ENCODE data around the gene APLNR. TPM values are rescaled to one million over a fixed set of nuclear protein-coding genes. Genes with fewer than 3 reads are reported as not detected.
A peak's percentile ranks its signal among the peaks of the same experiment; 100 is the strongest.

The APLNR gene
- total RNA-seq, 3 donors from 2014 or later = 2.4 to 5.7 (median 2.8) TPM

- no peak for TF ChIP-seq CTCF (IDR thresholded peaks at IDR 0.05)
- no peak overlapping the region for H3K4me3 ChIP-seq
- H3K4me1 ChIP-seq (ENCODE audit: low read depth) = no peaks in the 10 kb centered on the region
- no peaks in the 10 kb centered on the region for H3K36me3 ChIP-seq (ENCODE audit: low read depth)
- DNase-seq = no peak
- H3K9me3 ChIP-seq = no peaks in the 10 kb centered on the region
- intact Hi-C loops (cut with DNase I, micrococcal nuclease) = no loop called here
- no peak for ATAC-seq
Observed at GRCh38 chr11:57224128-57224527, 12.9 kb downstream of the APLNR start.

- ATAC-seq = no peak
- Histone ChIP-seq H3K4me1 (ENCODE audit: low read depth) (no peaks in the 10 kb centered on the region), H3K36me3 (ENCODE audit: low read depth) (no peaks in the 10 kb centered on the region), H3K4me3 (no peak overlapping the region), H3K9me3 (no peaks in the 10 kb centered on the region)
- intact Hi-C loops (cut with DNase I, micrococcal nuclease) = no loop called here
- TF ChIP-seq CTCF (IDR thresholded peaks at IDR 0.05) = no peak
- DNase-seq = no peak
Observed at GRCh38 chr11:57223601-57224000, 13.4 kb downstream of the APLNR start.

- no peak for TF ChIP-seq CTCF (IDR thresholded peaks at IDR 0.05)
- ATAC-seq (no peak), DNase-seq (no peak)
- H3K4me3 ChIP-seq = no peak overlapping the region
- H3K4me1 ChIP-seq (ENCODE audit: low read depth) = no peaks in the 10 kb centered on the region
- intact Hi-C loops (cut with DNase I, micrococcal nuclease) = no loop called here
- H3K9me3 ChIP-seq = no peaks in the 10 kb centered on the region
- no peaks in the 10 kb centered on the region for H3K36me3 ChIP-seq (ENCODE audit: low read depth)
Observed at GRCh38 chr11:57222239-57222638, 14.8 kb downstream of the APLNR start.

- Histone ChIP-seq H3K4me1 (ENCODE audit: low read depth) (no peaks in the 10 kb centered on the region), H3K9me3 (no peaks in the 10 kb centered on the region), H3K4me3 (no peak overlapping the region), H3K36me3 (ENCODE audit: low read depth) (no peaks in the 10 kb centered on the region)
- peak in 1 of 3 donors; percentile 19 for DNase-seq
- intact Hi-C loops (cut with DNase I, micrococcal nuclease) = no loop called here
- no peak for TF ChIP-seq CTCF (IDR thresholded peaks at IDR 0.05)
- ATAC-seq = no peak
Observed at GRCh38 chr11:57219021-57219627, 17.9 kb downstream of the APLNR start.

GRCh38 chr11:57217053-57217452, 20.0 kb downstream of the APLNR start:
- H3K9me3 ChIP-seq = no peaks in the 10 kb centered on the region
- DNase-seq (no peak), ATAC-seq (no peak)
- H3K4me3 ChIP-seq = no peak overlapping the region
- no peaks in the 10 kb centered on the region for H3K4me1 ChIP-seq (ENCODE audit: low read depth)
- TF ChIP-seq CTCF (IDR thresholded peaks at IDR 0.05) = no peak
- no peaks in the 10 kb centered on the region for H3K36me3 ChIP-seq (ENCODE audit: low read depth)
- intact Hi-C loops (cut with DNase I, micrococcal nuclease) = no loop called here

GRCh38 chr11:57216463-57216862, 20.6 kb downstream of the APLNR start:
- H3K4me3 ChIP-seq = no peak overlapping the region
- ATAC-seq = no peak
- DNase-seq = no peak
- no peaks in the 10 kb centered on the region for H3K36me3 ChIP-seq (ENCODE audit: low read depth)
- no peak for TF ChIP-seq CTCF (IDR thresholded peaks at IDR 0.05)
- H3K9me3 ChIP-seq = no peaks in the 10 kb centered on the region
- intact Hi-C loops (cut with DNase I, micrococcal nuclease) = no loop called here
- H3K4me1 ChIP-seq (ENCODE audit: low read depth) = no peaks in the 10 kb centered on the region

Measured in mucosa of descending colon (tissue), 3 donors.